Activated naive CD4-positive, alpha-beta T cell treated with Interleukin-2 at 50 U/mL for 16 hours (primary cell): ENCODE data around the gene PKIG.
"Not testable (repeated sequence)": the region's sequence is repeated elsewhere in the genome, so short reads cannot be mapped to it uniquely, and the experiment has no call there.

Experiments
- DNase-seq: peaks from one replicate; pipeline ENCODE4 v3.0.0-alpha.2; 2020

The PKIG gene

GRCh38 chr20:44643596-44644229, 61.3 kb downstream of the PKIG start:
- peak; percentile 49 for DNase-seq

- no peak for DNase-seq
These were observed 61.8 kb downstream of the PKIG start for GRCh38 chr20:44644230-44644617.

- peak; percentile 50 for DNase-seq
These were observed 62.3 kb downstream of the PKIG start for GRCh38 chr20:44644667-44645131.

GRCh38 chr20:44646023-44646640, 63.8 kb downstream of the PKIG start:
- peak; percentile 13 for DNase-seq

GRCh38 chr20:44646641-44647274, 64.4 kb downstream of the PKIG start:
- peak; percentile 21 for DNase-seq

- DNase-seq, result no peak
These were observed 65.7 kb downstream of the PKIG start for GRCh38 chr20:44648068-44648467.

- DNase-seq, result no peak
These were observed 66.2 kb downstream of the PKIG start for GRCh38 chr20:44648579-44648978.

- no peak for DNase-seq
These were observed 66.7 kb downstream of the PKIG start for GRCh38 chr20:44649126-44649525.

- DNase-seq, result no peak
These were observed 67.6 kb downstream of the PKIG start for GRCh38 chr20:44649976-44650375.

- peak; percentile 48 for DNase-seq
These were observed 68.5 kb downstream of the PKIG start for GRCh38 chr20:44650771-44651433.

GRCh38 chr20:44651434-44651683, 69.0 kb downstream of the PKIG start:
- no peak for DNase-seq

GRCh38 chr20:44651684-44652423, 69.5 kb downstream of the PKIG start, which contains the start of gene ADA:
TSS of gene ADA (minus strand) at chr20:44651699. CDS start at chr20:44651607, 92 bp downstream.
- DNase-seq, result peak; percentile 47

GRCh38 chr20:44653546-44653945, 71.2 kb downstream of the PKIG start:
- no peak for DNase-seq

- not testable (repeated sequence) for DNase-seq
These were observed 71.8 kb downstream of the PKIG start for GRCh38 chr20:44654210-44654609.

GRCh38 chr20:44656448-44656847, 74.1 kb downstream of the PKIG start:
- no peak for DNase-seq

GRCh38 chr20:44657875-44658274, 75.5 kb downstream of the PKIG start:
- DNase-seq, result no peak

- no peak for DNase-seq
These were observed 76.4 kb downstream of the PKIG start for GRCh38 chr20:44658810-44659209.

GRCh38 chr20:44659931-44660330, 77.6 kb downstream of the PKIG start:
- DNase-seq, result no peak

- no peak for DNase-seq
These were observed 78.2 kb downstream of the PKIG start for GRCh38 chr20:44660581-44660980.

- DNase-seq, result no peak
These were observed 79.9 kb downstream of the PKIG start for GRCh38 chr20:44662261-44662660.

GRCh38 chr20:44664131-44664530, 81.8 kb downstream of the PKIG start:
- no peak for DNase-seq

GRCh38 chr20:44666066-44666465, 83.7 kb downstream of the PKIG start:
- no peak for DNase-seq
